NCI-H748 (cell line): Measurements from ENCODE around the gene ZNF8.

Experiments
- DNase-seq: peaks from one replicate; lab custom pipeline; 2025; ENCODE audit not compliant: unreplicated experiment; lab: John Stamatoyannopoulos, UW

The ZNF8 gene

GRCh38 chr19:58294743-58295374 lies 16.1 kb downstream of the ZNF8 start:
- no peak for DNase-seq

- no peak for DNase-seq
These were observed 17.3 kb downstream of the ZNF8 start for GRCh38 chr19:58296104-58296503.

- no peak for DNase-seq
These were observed 21.9 kb downstream of the ZNF8 start for GRCh38 chr19:58300620-58301019.

- DNase-seq, result no peak
These were observed 25.5 kb downstream of the ZNF8 start for GRCh38 chr19:58304255-58304654.

- no peak for DNase-seq
These were observed 26.0 kb downstream of the ZNF8 start for GRCh38 chr19:58304748-58305064.

- peak; percentile 99 for DNase-seq
These were observed 26.5 kb downstream of the ZNF8 start, which contains the start of gene ERVK3-1 for GRCh38 chr19:58305065-58305931. ERVK3-1 (plus strand) TSS chr19:58305377; CDS start chr19:58312169, 6,792 bp downstream.

- DNase-seq, result no peak
These were observed 27.2 kb downstream of the ZNF8 start for GRCh38 chr19:58305932-58306323.

GRCh38 chr19:58307736-58308135 lies 29.0 kb downstream of the ZNF8 start:
- no peak for DNase-seq

- peak; percentile 26 for DNase-seq
These were observed 31.9 kb downstream of the ZNF8 start for GRCh38 chr19:58310685-58311084.

GRCh38 chr19:58311345-58311865 lies 32.6 kb downstream of the ZNF8 start:
- no peak for DNase-seq

- DNase-seq, result no peak
These were observed 36.8 kb downstream of the ZNF8 start for GRCh38 chr19:58315580-58315979.

- no peak for DNase-seq
These were observed 38.8 kb downstream of the ZNF8 start for GRCh38 chr19:58317476-58318072.

GRCh38 chr19:58318297-58318696 lies 39.5 kb downstream of the ZNF8 start:
- no peak for DNase-seq

- DNase-seq, result no peak
These were observed 40.5 kb downstream of the ZNF8 start for GRCh38 chr19:58319241-58319640.

- DNase-seq, result peak; percentile 57
These were observed 46.7 kb downstream of the ZNF8 start for GRCh38 chr19:58325311-58326022.

GRCh38 chr19:58326501-58326913 lies 47.8 kb downstream of the ZNF8 start:
- DNase-seq, result no peak

GRCh38 chr19:58326914-58327726 lies 48.4 kb downstream of the ZNF8 start, which contains the start of gene ZSCAN22:
ZSCAN22 (plus strand) TSS chr19:58326994; CDS start chr19:58334803, 7,809 bp downstream.
- DNase-seq, result peak; percentile 98

GRCh38 chr19:58328999-58329398 lies 50.2 kb downstream of the ZNF8 start:
- peak; percentile 18 for DNase-seq

GRCh38 chr19:58330458-58330857 lies 51.7 kb downstream of the ZNF8 start:
- no peak for DNase-seq

- no peak for DNase-seq
These were observed 53.9 kb downstream of the ZNF8 start for GRCh38 chr19:58332697-58333096.
